ES-I3 (cell line): Measurements from ENCODE around the gene MAS1L.

Source experiments
- H3K36me3 ChIP-seq: 2 replicates; pipeline ENCODE4 v1.6.1; 2013; ENCODE audit warnings: mild to moderate bottlenecking, low read length, control low read depth, moderate library complexity; ENCODE audit not compliant: insufficient read depth
- H3K4me1 ChIP-seq: 2 replicates; pipeline ENCODE4 v1.6.1; 2013; ENCODE audit warnings: mild to moderate bottlenecking, control low read depth, low read length; ENCODE audit not compliant: insufficient read depth
- H3K9ac ChIP-seq: 2 replicates; pipeline ENCODE4 v1.6.1; 2013; ENCODE audit warnings: low read depth, mild to moderate bottlenecking, low read length, moderate library complexity
- H3K9me3 ChIP-seq: 2 replicates; pipeline ENCODE4 v1.6.1; 2013; ENCODE audit warnings: mild to moderate bottlenecking, low read length, moderate library complexity; ENCODE audit not compliant: control insufficient read depth, insufficient read depth

Gene MAS1L

DNA sequence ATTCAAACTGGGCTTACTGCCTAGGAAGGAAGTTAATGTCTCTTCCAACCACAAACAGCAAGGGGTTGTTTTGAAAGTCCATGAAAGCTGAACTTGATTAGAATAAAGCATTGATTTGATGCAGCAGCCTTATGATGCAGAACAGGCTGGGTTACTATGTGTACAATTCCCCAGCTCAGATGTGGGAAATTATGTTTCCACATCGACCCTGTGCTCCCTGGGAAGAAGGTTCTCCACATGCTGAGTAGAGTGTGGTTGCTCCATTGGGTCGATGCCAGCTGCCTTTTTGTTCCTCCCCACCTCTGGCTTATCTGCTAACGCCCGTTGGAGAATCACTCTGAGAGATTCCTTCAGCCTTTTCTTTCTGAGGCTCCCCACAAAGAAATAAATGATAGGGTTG lies 1.2 kb downstream of the MAS1L start:
- Histone ChIP-seq H3K9me3 (no peaks in the 10 kb centered on the region), H3K36me3 (no peaks in the 10 kb centered on the region), H3K9ac (no peak overlapping the region), H3K4me1 (no peaks in the 10 kb centered on the region)

DNA sequence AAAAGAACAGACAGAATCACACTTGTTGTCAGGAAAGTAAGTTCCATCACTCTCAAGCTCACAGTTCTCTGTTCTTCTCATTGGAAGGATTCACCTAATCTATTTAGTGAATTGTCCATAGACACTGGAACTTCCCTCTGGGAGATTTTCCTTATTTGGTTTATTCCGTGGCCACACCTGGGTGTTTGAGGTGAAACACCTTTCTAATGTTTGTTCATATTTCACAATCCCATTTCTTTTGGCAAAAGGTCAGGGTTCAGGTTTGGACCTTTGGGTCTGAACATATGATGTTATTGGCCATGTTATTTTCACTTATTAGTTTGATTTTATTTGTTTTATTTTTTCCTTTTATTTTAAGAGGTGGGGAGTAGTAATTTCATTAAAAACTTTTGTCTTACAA lies 4.0 kb downstream of the MAS1L start:
- no peaks in the 10 kb centered on the region for H3K4me1 ChIP-seq
- no peaks in the 10 kb centered on the region for H3K36me3 ChIP-seq
- H3K9me3 ChIP-seq, result no peaks in the 10 kb centered on the region
- H3K9ac ChIP-seq, result no peak overlapping the region

DNA sequence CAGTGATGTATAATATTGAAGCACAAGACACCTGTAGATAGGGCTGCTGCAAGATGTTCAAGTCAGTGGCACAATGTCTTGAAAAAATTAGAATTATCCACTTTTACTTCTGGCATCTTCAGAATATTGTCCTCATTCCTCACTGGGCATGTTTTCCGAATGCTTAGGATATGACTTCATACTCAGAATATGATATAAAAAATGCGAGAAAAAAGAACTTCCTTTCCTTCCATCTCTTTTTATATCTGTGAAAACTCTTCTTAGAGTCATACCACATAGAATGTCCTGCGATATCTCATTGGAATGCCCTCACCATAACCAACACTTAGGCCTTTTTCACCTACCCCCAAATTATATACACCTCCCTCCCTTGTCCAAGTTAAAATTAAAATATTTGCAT lies 4.6 kb downstream of the MAS1L start:
- no peaks in the 10 kb centered on the region for H3K9me3 ChIP-seq
- no peaks in the 10 kb centered on the region for H3K4me1 ChIP-seq
- no peaks in the 10 kb centered on the region for H3K36me3 ChIP-seq
- H3K9ac ChIP-seq, result no peak overlapping the region

DNA sequence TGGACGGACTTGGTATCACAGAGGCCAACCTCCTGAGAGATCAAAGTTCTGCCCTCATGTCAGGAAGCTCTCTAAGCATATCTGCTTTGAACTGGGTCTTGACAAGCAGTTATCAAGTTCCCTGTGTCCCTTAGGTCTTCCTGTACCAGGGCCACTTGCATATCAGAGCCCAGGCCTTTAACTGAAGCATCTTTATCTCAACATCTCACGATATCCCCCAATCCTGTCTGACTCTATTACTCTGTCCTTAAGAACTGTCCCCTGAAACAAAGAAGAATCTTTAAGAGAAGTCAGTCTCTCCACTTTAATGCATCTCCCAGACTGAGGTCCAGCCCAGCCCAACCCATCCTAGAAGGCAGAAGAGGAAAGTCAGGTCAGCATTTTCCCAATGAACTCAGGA lies 8.2 kb downstream of the MAS1L start:
- no peaks in the 10 kb centered on the region for H3K36me3 ChIP-seq

DNA sequence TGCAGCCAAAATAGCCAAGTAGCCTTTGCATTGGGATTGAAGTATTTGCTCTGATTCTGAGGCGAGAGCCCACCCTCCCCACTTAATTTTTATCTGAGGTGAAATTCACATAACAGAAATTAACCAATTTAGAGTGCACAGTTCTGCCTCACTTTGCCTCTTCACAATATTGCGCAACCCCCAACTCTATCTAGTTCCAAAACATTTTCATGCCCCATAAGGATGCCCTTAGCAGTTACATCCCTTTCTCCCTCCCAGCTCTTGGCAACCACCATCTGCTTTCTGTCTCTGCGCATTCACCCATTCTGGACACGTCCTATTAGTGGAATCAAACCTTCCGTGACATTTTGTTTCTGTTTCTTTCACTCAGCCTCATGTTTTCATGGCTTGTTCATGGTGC lies 9.0 kb downstream of the MAS1L start:
- Histone ChIP-seq H3K9me3 (no peaks in the 10 kb centered on the region), H3K4me1 (no peaks in the 10 kb centered on the region), H3K9ac (no peak overlapping the region), H3K36me3 (no peaks in the 10 kb centered on the region)

More for the DNA sequence above, 8.2 kb downstream of the MAS1L start:
- Histone ChIP-seq H3K9ac (no peak overlapping the region), H3K9me3 (no peaks in the 10 kb centered on the region), H3K4me1 (no peaks in the 10 kb centered on the region)

DNA sequence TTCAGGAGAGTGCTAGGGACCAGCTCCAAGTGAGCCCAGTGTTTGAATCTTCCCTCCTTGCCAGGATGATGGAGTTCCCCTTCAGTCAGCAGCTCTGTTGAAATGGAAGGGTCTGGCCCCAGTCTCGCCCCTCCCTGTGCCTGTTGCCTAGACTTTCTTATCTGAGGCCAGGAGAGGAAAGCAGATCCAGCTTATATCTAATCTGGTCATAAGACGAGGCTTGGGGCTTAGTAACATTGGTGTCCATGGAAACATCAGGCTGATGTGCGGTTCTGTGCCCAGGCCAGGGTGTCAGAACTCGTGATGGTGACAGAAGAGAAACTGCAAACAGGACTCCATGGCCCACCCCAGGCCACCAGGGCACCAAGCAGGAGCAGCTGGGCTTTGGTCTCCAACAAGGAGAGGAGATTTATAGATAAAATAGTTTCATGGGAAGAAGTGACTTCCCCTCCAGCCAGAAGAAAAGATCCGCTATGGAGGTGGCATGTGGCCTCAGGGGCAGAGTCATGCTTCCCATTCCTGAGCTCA lies 9.8 kb downstream of the MAS1L start:
- no peak overlapping the region for H3K9ac ChIP-seq
- H3K9me3 ChIP-seq, result no peaks in the 10 kb centered on the region
- H3K36me3 ChIP-seq, result no peaks in the 10 kb centered on the region
- no peaks in the 10 kb centered on the region for H3K4me1 ChIP-seq

DNA sequence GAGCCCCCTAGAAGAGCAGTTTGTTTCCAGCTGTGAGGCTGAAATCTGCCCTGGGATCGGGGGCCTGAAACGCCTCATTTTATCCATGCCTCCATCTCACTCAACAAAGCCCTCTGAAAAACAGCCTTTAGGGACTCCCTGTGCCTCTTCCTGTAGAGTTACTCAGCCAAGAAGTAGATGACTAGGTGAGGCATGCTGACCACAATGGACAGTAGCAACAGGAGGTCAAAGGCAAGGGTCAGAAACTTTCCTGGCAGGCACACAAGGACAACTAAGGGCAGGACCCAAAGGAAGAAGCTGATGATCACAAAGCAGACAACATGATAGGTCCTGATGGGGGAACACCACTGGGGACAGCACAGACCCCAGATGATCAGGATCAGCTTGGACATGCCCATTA lies 12.8 kb downstream of the MAS1L start:
- H3K4me1 ChIP-seq, result no peaks in the 10 kb centered on the region
- no peaks in the 10 kb centered on the region for H3K36me3 ChIP-seq
- H3K9ac ChIP-seq, result no peak overlapping the region
- H3K9me3 ChIP-seq, result no peaks in the 10 kb centered on the region

DNA sequence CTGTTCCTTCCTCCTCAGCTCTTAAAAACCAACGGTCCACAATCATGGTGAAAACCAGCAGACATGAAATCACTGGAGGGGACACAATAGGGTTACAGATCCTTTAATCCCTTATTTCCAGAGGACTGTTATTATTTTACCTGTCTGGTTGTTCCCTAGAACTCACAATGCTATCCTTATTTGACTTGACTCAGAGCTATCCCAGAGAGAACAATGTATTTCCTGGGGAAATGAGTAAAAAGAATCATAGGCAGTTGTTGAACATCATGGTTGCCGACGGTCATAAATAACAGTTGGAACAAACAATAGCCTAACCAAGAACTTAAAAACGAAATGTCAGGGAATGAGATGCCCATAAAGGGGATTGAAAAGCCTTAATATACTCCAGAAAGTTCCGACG lies 21.5 kb downstream of the MAS1L start:
- no peaks in the 10 kb centered on the region for H3K36me3 ChIP-seq
- no peaks in the 10 kb centered on the region for H3K4me1 ChIP-seq
- no peaks in the 10 kb centered on the region for H3K9me3 ChIP-seq
- no peak overlapping the region for H3K9ac ChIP-seq

DNA sequence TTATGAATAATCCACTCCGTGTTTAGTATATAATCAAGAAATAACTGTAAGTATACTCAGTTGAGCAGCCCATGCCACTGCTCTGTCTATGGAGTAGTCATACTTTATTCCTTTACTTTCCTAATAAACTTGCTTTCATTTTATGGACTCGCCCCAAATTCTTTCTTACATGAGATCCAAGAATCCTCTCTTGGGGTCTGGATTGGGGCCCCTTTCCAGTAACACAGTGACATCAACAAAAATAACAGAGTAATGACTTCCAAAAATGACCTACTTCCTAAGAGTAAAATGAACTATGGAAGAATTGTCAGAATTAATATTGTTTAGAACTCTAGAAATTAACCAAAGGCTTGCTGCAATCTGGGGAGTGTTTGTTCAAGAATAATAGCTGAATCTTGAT lies 22.0 kb downstream of the MAS1L start:
- Histone ChIP-seq H3K9ac (no peak overlapping the region), H3K4me1 (no peaks in the 10 kb centered on the region), H3K9me3 (no peaks in the 10 kb centered on the region), H3K36me3 (no peaks in the 10 kb centered on the region)

DNA sequence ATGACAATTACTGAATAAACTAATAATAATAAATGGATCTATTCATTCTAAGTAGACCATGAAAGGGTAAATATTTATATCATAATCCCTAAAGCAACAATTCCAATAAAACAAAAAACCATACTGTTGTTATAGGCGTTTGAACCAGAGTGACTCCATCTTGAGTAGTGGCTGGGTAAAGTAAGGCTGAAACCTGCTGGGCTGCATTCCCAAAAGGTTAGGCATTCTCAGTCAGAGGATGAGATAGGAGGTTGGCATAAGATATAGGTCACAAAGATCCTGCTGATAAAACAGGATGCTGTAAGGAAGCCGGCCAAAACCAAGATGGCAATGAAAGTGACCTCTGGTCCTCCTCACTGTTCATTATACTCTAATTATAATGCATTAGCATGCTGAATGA lies 22.5 kb downstream of the MAS1L start:
- no peaks in the 10 kb centered on the region for H3K36me3 ChIP-seq
- H3K9ac ChIP-seq, result no peak overlapping the region
- H3K4me1 ChIP-seq, result no peaks in the 10 kb centered on the region
- H3K9me3 ChIP-seq, result no peaks in the 10 kb centered on the region

DNA sequence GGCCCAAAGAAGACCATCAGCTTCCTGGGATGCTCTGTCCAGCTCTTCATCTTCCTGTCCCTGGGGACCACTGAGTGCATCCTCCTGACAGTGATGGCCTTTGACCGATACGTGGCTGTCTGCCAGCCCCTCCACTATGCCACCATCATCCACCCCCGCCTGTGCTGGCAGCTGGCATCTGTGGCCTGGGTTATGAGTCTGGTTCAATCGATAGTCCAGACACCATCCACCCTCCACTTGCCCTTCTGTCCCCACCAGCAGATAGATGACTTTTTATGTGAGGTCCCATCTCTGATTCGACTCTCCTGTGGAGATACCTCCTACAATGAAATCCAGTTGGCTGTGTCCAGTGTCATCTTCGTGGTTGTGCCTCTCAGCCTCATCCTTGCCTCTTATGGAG lies 25.7 kb downstream of the MAS1L start:
- Histone ChIP-seq H3K9me3 (no peaks in the 10 kb centered on the region), H3K4me1 (no peaks in the 10 kb centered on the region), H3K9ac (no peak overlapping the region), H3K36me3 (no peaks in the 10 kb centered on the region)

DNA sequence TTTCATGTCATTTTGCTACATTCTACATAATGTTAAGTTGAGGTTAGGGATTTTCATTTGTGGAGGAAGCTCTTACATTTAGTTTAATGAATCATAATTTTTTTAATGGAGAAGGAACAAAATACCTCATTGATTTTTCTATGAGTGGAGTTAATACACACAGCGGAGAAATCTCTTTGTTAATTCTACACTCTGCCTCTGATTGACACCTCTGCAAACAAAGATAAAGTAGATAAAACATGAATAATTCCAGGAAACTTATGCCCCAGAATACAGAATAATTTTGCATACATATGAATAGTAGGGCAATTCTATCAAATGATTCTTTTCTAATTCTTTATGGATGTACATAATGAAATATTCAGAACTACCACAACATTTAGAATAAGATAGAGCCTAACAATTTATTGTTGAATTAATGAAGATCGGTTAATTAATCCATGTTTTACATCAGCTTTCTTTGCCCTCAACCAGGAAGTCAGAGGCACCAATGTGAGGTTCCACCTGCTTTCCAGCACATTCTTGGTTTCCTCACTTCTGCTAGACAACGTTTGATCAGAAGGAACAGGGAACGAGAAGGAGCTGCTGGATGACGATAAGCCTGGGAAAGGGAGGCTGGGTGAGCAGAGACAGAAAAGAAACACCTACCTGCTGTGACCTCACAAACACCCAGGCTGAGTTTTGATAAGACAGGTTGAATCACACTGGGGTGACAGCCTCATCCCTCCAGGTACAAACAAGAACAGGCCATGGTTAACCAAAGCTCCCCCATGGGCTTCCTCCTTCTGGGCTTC lies 26.5 kb downstream of the MAS1L start:
- Histone ChIP-seq H3K4me1 (no peaks in the 10 kb centered on the region), H3K36me3 (no peaks in the 10 kb centered on the region), H3K9ac (no peak overlapping the region), H3K9me3 (no peaks in the 10 kb centered on the region)

DNA sequence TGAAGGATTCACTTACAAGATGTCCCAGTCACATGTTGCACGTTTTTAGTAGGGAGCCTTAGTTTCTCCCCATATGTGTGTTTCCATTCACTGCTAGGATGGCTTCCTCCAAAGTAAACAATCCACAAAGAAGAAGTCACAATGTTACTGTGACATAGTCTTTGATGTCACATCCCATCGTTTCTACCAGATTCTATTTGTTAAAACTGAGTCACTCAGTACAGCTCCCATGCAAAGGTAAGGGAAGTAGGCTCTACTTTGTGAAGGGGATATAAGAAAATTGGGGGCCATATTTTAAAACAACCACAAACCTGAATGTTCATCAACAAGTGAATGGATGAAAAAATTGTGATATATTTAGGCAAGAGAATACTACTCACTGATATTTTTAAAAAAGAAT lies 30.8 kb downstream of the MAS1L start, which contains the start of the genes OR11A1 and OR2H1:
Gene OR11A1, minus strand, starts transcription at position 101 of the 400 bp plus-strand sequence. CDS start 29,430 bp downstream, outside the sequence.
Gene OR2H1, plus strand, starts transcription at position 185 of the 400 bp plus-strand sequence. CDS start 4,615 bp downstream, outside the sequence.
- H3K4me1 ChIP-seq, result no peaks in the 10 kb centered on the region
- no peaks in the 10 kb centered on the region for H3K36me3 ChIP-seq
- no peak within 1 kb of the TSS for H3K9ac ChIP-seq
- H3K9me3 ChIP-seq, result no peaks in the 10 kb centered on the region

DNA sequence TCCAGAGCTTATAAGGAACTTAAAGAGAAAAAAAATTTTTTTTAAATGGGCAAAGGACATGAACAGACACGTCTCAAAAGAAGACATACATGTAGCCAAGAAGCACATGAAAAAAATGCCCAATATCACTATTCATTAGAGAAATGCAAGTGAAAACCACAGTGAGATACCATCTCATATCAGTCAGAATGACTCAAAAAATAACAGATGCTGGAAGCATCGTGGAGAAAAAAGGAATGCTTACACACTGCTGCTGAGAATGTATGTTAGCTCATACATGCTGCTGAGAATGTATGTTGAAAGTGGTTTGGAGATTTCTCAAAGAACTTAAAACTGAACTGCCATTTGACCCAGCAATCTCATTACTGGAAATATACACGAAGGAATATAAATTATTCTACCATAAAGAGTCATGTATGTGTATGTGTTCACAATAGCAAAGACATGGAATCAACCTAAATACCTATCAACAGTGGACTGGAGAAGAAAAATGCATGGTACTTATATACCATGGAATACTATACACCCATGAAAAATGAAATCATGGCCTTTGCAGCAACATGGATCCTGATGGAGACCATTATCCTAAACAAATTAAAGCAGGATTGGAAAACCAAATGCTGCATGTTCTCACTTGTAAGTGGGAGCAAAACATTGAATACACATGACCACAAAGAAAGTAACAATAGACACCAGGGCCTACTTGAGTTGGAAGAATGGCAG lies 36.1 kb downstream of the MAS1L start:
- H3K4me1 ChIP-seq, result peaks cover 6% of the 10 kb centered on the region; the same call in 1 of the 2 replicates
- no peaks in the 10 kb centered on the region for H3K36me3 ChIP-seq
- no peaks in the 10 kb centered on the region; the same call in 1 of the 2 replicates for H3K9me3 ChIP-seq
- H3K9ac ChIP-seq, result no peak overlapping the region

DNA sequence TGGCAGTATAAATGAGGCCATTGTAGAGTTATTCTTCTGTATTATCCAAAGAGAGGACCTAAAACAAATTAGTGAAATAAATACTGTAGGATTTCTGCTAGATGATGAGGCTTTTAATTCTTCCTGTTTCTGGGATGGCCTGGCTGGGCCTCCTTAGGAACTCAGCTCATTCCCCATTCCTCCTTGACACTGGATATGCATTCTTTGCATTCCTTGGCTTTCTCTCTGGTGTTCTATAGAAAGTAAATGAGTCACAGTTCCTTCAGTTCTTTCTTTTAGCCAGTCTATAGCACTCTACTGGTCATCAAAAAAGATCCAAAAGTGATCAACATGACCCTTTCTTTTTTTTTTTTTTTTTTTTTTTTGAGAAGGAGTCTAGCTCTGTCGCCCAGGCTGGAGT lies 40.1 kb downstream of the MAS1L start:
- Histone ChIP-seq H3K9ac (no peak overlapping the region; the same call in 1 of the 2 replicates), H3K4me1 (peaks cover 6% of the 10 kb centered on the region; the same call in 1 of the 2 replicates), H3K9me3 (no peaks in the 10 kb centered on the region; the same call in 1 of the 2 replicates), H3K36me3 (no peaks in the 10 kb centered on the region)
